SH-SY5Y (cell line): ENCODE data around the gene CCDC171.

Source experiments
- GATA2 ChIP-seq: IDR thresholded peaks from 2 replicates; pipeline ENCODE4 v1.6.1; 2011; ENCODE audit warnings: mild to moderate bottlenecking, low read depth, low read length
- GATA3 ChIP-seq: IDR thresholded peaks from 2 replicates; pipeline ENCODE4 v1.6.1; 2011; ENCODE audit warnings: low read depth, mild to moderate bottlenecking, low read length, moderate library complexity

Gene CCDC171

DNA sequence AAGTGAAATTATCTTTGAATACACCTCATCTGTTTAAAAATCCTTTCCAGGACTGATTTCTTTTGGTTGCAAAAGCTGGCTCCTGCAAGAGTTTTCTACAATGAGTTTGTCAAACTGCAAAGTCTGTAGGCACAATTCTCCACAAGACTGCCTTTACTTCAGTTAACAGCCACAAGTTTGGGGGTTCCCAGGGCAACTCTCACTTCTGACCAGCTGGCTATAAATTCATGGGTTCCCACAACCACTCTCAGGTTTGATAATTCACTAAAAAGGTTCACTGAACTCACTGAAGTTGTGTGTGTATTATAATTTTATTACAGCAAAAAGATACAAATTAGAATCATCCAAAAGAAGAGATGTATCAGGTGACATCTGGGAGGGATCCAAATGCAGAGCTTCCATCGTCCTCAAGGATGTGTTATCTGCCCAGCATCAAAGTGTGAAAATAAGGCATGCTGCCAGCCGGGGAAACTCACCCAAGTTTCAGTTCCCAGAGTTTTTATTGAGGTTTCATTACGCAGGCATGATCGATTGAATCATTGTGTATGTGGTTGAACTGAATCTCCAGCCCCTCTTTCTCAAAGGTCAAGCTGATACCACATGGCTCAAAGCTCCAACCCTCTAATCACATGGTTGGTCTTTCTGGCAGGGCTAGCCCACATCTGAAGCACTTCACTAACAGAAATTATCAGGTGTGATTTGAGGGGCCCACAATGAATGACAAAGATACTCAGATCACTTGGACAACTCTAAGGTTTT lies 23.1 kb upstream of the CCDC171 start:
- TF ChIP-seq GATA2: no peak
- no peak for TF ChIP-seq GATA3

DNA sequence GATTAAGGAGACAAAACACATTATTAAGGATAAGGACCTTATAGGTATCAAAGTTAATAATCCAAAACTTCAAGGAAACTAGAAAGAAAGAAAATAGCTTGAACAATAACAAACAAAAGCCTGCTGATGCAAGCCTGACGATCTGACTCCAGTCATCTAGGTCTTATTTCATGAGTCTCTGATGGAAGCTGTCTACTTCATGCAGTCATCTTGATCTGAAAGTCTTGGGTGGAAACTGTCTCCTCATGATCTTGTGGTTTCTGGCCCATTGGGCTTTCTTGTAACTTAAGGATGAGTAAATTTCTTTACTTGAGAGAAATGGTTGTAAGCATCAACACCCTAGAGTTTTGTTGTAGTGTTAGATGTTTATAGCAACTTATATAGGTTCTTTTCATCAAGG lies 21.5 kb upstream of the CCDC171 start:
- no peak for TF ChIP-seq GATA3
- no peak for TF ChIP-seq GATA2

GRCh38 chr9:15541872-15542271 lies 11.0 kb upstream of the CCDC171 start:
- TF ChIP-seq GATA2: no peak
- no peak for TF ChIP-seq GATA3

- TF ChIP-seq GATA2: no peak
- TF ChIP-seq GATA3: no peak
Measured at GRCh38 chr9:15542624-15543023, 10.2 kb upstream of the CCDC171 start.

DNA sequence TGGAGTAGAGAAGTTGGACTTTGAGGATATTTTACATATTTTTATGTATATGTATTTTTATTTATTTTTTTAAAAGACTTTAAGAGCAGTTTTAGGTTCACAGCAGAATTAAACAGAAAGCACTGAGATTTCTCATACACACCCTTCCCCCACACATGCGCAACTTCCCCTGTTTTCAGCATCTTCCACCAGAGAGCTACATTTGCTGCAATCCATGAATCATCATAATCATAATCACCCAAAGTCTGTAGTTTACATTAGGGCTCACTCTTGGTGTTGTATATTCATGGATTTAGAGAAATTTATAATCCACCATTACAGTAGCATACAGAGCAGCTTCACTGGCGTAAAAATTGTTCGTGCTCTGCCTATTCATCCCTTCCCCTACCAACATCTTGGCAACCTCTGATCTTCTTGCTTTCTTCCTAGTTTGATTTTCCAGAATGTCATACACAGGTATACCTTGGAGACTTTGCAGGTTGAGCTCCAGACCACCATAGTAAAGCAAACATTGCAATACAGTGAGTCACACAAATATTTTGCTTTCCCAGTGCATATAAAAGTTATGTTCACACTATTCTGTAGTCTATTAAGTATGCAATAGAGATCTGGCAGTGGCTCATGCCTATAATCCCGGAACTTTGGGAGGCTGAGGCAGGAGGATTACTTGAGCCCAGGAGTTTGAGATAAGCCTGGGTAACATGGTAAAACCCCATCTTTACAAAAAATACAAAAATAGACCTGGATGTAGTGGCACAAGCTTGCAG lies 9.6 kb upstream of the CCDC171 start:
- TF ChIP-seq GATA2: no peak
- no peak for TF ChIP-seq GATA3

DNA sequence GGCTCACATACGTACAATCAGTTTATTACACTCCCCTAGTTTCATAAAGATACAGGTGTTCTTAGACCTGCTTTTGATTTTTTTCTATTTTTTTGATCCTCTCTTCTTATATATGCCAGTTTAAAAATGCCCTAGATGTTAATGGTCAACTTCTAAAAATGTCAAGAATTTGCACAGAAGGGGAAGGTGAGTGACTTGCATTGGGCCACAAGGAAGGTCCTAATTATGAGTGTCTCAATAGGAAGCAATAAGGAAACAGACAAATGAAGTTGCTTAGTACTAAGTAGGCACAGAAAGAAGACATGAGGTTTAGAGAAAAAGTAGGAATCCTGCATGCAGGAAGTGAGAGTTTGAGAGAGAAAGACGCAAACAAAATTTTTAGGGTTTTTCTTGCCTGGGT lies 3.2 kb upstream of the CCDC171 start:
- TF ChIP-seq GATA3 (no peak), GATA2 (no peak)

- TF ChIP-seq GATA3 (no peak), GATA2 (no peak)
Measured at GRCh38 chr9:15553528-15553898, 670 bp downstream of the CCDC171 start.

DNA sequence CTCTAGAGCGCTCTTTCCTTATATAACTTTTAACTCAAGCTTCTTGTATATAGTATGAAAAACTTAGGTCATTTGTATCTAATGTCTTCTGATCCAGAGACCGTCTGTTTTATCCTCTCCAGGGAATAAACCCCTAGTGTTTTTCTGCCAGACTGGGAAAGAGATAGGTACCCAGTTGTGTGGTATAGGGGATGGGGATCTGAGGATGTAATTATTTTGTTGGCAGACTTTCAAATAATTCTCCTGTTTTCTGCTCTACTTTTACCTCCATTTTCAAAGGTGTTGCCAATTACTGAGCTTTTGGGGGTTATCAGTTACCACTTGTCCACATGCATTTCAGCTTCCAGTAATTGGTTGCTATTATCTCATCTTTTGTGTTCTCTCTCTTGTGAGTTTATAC lies 17.9 kb downstream of the CCDC171 start:
- no peak for TF ChIP-seq GATA2
- TF ChIP-seq GATA3: no peak

DNA sequence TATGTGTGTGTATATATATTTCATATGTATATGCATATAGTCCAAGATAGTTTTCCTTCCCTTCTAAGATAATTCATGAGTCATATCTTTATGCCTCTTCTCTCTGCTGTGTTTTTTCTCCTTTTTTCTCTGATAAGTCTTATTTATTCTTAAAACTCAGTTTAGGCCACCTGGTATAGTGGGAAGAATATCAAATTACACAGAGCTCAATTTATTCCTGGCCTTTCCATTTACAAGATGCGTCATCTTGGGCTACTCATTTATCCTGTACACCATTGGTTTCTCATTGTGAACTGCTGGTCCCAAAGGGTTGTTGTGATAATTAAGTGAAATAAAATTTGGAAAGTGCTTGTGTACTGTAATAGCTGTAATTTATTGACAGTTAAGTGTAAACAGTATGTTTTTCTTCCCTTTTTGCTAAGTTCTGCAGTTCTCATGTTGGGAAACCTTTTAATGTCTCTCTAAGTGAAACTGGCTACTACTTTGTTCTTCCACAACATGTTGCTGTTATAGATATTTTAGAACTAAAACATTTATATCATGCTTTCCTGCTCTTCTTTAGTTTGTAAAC lies 19.4 kb downstream of the CCDC171 start:
- TF ChIP-seq GATA2 (no peak), GATA3 (no peak)

DNA sequence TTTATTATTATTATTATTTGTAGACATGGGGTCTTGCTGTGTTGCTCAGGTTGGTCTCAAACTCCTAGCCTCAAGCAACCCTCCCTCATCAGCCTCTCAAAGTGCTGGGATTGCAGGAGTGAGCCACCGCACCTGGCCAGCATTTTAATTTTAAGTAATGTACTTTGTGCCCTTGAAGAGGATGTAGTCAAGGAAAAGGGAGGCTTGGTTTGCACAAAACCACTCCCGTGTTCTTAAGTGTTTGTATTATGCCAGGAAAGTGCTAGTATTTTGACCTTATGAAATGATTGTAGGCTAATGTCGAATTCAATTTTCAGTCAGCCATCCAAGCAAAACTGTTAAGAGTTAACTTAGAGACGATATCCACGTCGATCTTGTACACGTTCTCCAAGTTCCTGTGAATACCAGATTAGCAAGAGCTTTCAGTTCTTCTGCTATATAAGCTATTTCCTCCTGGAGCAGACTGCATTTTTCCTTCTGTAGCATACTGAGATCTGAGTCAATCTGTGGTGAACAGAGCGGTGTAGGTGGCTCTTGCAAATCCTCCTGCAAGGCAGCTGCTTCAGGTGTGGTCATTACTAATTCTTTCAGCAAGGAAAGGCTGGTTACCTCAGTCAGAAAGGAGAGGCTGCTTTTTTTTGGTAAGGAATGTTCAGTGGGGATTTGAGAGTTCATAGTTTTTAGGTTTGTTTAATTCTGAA lies 23.7 kb downstream of the CCDC171 start:
- TF ChIP-seq GATA3 (no peak), GATA2 (no peak)

DNA sequence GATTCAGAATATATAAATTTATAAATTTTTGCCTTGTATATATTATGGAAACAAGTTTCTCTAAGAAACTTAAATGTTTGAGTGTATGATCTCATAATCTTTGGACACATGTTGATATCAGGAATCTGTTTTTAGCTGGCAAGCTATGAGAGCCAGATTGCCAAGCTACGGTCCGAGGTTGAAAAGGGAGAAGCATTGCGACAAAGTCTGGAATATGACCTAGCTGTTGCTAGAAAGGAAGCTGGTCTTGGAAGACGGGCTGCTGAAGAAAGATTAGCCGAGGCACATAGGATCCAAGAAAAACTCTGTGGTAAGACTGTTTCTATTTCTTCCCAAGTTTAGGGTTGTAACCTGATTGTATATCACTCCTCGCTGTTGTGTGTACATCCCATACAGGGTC lies 25.9 kb downstream of the CCDC171 start:
- no peak for TF ChIP-seq GATA2
- TF ChIP-seq GATA3: no peak

DNA sequence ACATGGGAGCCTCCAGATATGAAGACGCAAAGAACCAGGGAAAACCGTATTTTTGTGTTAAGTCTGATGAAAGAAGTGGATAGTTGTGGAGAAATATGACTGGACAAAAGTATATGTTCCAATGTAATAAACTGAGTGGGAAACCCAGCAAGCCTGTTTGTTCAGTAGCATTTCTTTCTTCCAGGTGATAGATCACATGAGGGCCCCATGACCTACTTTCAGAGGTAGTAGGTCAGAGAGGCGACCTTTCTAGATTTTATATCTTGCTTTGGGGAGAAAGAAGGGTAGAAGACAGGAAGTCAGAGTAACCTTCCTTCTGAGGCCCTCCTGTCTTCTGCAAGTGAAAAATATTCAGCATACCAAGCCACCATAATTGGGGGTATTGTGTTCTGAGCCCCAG lies 31.5 kb downstream of the CCDC171 start:
- TF ChIP-seq GATA3 (no peak), GATA2 (no peak)

DNA sequence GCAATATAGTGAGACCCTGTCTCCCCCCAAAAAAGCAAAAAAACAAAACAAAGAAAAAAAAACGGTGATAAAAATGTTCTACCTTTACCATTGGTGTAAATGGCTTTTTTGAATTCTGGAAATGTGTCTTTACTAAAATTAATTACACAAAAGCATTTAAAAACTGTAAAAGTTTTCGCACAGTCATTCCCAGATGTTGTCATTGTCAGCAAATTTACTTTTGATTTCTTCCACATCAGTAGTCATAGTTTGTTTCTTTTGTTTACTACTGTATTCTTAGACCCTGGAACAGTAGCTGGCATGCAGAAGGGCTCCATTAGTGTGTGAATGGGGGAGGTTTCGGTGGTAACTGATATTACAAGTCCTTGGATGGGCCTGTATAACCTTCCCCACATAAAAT lies 39.5 kb downstream of the CCDC171 start:
- TF ChIP-seq GATA2 (no peak), GATA3 (no peak)

- TF ChIP-seq GATA2: no peak
- no peak for TF ChIP-seq GATA3
Measured at GRCh38 chr9:15606643-15607472, 54.0 kb downstream of the CCDC171 start.
